ENCODE measurements around the gene RORC.

Gene RORC

GRCh38 chr1:151827853-151828252 is 3.7 kb downstream of the RORC start:
- peak overlapping the region; percentile 35 for H3K4me3 Mint-ChIP-seq
- peak overlapping the region; percentile 37 for H3K27ac Mint-ChIP-seq

GRCh38 chr1:151825751-151826660 is 5.6 kb downstream of the RORC start:
- Mint-ChIP-seq H3K27ac (peak overlapping the region; percentile 28), H3K9me3 (no peaks in the 10 kb centered on the region), H3K27me3 (ENCODE audit: low read depth) (no peaks in the 10 kb centered on the region), H3K4me1 (ENCODE audit: low read depth) (peaks cover 39% of the 10 kb centered on the region), H3K36me3 (ENCODE audit: low read depth) (no peaks in the 10 kb centered on the region), H3K4me3 (no peak overlapping the region)
- DNase-seq (ENCODE audit: low spot score), result no peak

More at GRCh38 chr1:151827853-151828252, 3.7 kb downstream of the RORC start:
- Mint-ChIP-seq H3K27me3 (ENCODE audit: low read depth) (no peaks in the 10 kb centered on the region), H3K4me1 (ENCODE audit: low read depth) (peaks cover 36% of the 10 kb centered on the region), H3K9me3 (no peaks in the 10 kb centered on the region), H3K36me3 (ENCODE audit: low read depth) (no peaks in the 10 kb centered on the region)
- no peak for DNase-seq (ENCODE audit: low spot score)

- Mint-ChIP-seq H3K27me3 (ENCODE audit: low read depth) (no peaks in the 10 kb centered on the region), H3K4me1 (ENCODE audit: low read depth) (peaks cover 40% of the 10 kb centered on the region), H3K36me3 (ENCODE audit: low read depth) (no peaks in the 10 kb centered on the region), H3K9me3 (no peaks in the 10 kb centered on the region), H3K27ac (no peak overlapping the region), H3K4me3 (no peak overlapping the region)
- DNase-seq (ENCODE audit: low spot score), result no peak
Observed at GRCh38 chr1:151825204-151825603, 6.4 kb downstream of the RORC start.

GRCh38 chr1:151823175-151823574 is 8.4 kb downstream of the RORC start:
- Mint-ChIP-seq H3K27me3 (ENCODE audit: low read depth) (no peaks in the 10 kb centered on the region), H3K27ac (no peak overlapping the region), H3K9me3 (no peaks in the 10 kb centered on the region), H3K4me1 (ENCODE audit: low read depth) (peaks cover 23% of the 10 kb centered on the region), H3K4me3 (no peak overlapping the region), H3K36me3 (ENCODE audit: low read depth) (no peaks in the 10 kb centered on the region)
- DNase-seq (ENCODE audit: low spot score), result no peak

GRCh38 chr1:151822404-151822803 is 9.2 kb downstream of the RORC start:
- H3K27me3 Mint-ChIP-seq (ENCODE audit: low read depth), result no peaks in the 10 kb centered on the region
- no peak overlapping the region for H3K4me3 Mint-ChIP-seq

GRCh38 chr1:151820940-151821339 is 10.7 kb downstream of the RORC start:
- Mint-ChIP-seq H3K4me3 (no peak overlapping the region), H3K4me1 (ENCODE audit: low read depth) (peaks cover 22% of the 10 kb centered on the region), H3K27ac (no peak overlapping the region)

More at GRCh38 chr1:151822404-151822803, 9.2 kb downstream of the RORC start:
- no peak overlapping the region for H3K27ac Mint-ChIP-seq
- peak; percentile 66 for DNase-seq (ENCODE audit: low spot score)
- H3K36me3 Mint-ChIP-seq (ENCODE audit: low read depth), result no peaks in the 10 kb centered on the region
- H3K9me3 Mint-ChIP-seq, result no peaks in the 10 kb centered on the region
- peaks cover 18% of the 10 kb centered on the region for H3K4me1 Mint-ChIP-seq (ENCODE audit: low read depth)

GRCh38 chr1:151819976-151820623 is 11.5 kb downstream of the RORC start:
- DNase-seq (ENCODE audit: low spot score), result no peak
- no peaks in the 10 kb centered on the region for H3K36me3 Mint-ChIP-seq (ENCODE audit: low read depth)
- peaks cover 27% of the 10 kb centered on the region for H3K4me1 Mint-ChIP-seq (ENCODE audit: low read depth)
- no peak overlapping the region for H3K4me3 Mint-ChIP-seq
- no peaks in the 10 kb centered on the region for H3K9me3 Mint-ChIP-seq
- H3K27ac Mint-ChIP-seq, result no peak overlapping the region
- H3K27me3 Mint-ChIP-seq (ENCODE audit: low read depth), result no peaks in the 10 kb centered on the region

More at GRCh38 chr1:151820940-151821339, 10.7 kb downstream of the RORC start:
- Mint-ChIP-seq H3K36me3 (ENCODE audit: low read depth) (no peaks in the 10 kb centered on the region), H3K27me3 (ENCODE audit: low read depth) (no peaks in the 10 kb centered on the region), H3K9me3 (no peaks in the 10 kb centered on the region)
- no peak for DNase-seq (ENCODE audit: low spot score)

GRCh38 chr1:151819227-151819835 is 12.3 kb downstream of the RORC start:
- Mint-ChIP-seq H3K4me1 (ENCODE audit: low read depth) (peaks cover 27% of the 10 kb centered on the region), H3K36me3 (ENCODE audit: low read depth) (no peaks in the 10 kb centered on the region), H3K9me3 (no peaks in the 10 kb centered on the region), H3K27me3 (ENCODE audit: low read depth) (no peaks in the 10 kb centered on the region), H3K4me3 (no peak overlapping the region), H3K27ac (no peak overlapping the region)
- no peak for DNase-seq (ENCODE audit: low spot score)

GRCh38 chr1:151817353-151817730 is 14.3 kb downstream of the RORC start:
- Mint-ChIP-seq H3K27ac (no peak overlapping the region), H3K4me3 (no peak overlapping the region), H3K4me1 (ENCODE audit: low read depth) (peaks cover 29% of the 10 kb centered on the region), H3K36me3 (ENCODE audit: low read depth) (no peaks in the 10 kb centered on the region), H3K27me3 (ENCODE audit: low read depth) (no peaks in the 10 kb centered on the region), H3K9me3 (no peaks in the 10 kb centered on the region)
- no peak for DNase-seq (ENCODE audit: low spot score)

- Mint-ChIP-seq H3K36me3 (ENCODE audit: low read depth) (no peaks in the 10 kb centered on the region), H3K4me3 (no peak overlapping the region), H3K9me3 (no peaks in the 10 kb centered on the region), H3K27me3 (ENCODE audit: low read depth) (no peaks in the 10 kb centered on the region), H3K27ac (no peak overlapping the region), H3K4me1 (ENCODE audit: low read depth) (peaks cover 27% of the 10 kb centered on the region)
- no peak for DNase-seq (ENCODE audit: low spot score)
Observed at GRCh38 chr1:151816548-151817352, 14.9 kb downstream of the RORC start.

GRCh38 chr1:151815716-151816327 is 15.8 kb downstream of the RORC start:
- DNase-seq (ENCODE audit: low spot score), result no peak
- Mint-ChIP-seq H3K36me3 (ENCODE audit: low read depth) (no peaks in the 10 kb centered on the region), H3K9me3 (no peaks in the 10 kb centered on the region), H3K27ac (peak overlapping the region; percentile 1), H3K4me1 (ENCODE audit: low read depth) (peaks cover 20% of the 10 kb centered on the region), H3K4me3 (peak overlapping the region; percentile 39), H3K27me3 (ENCODE audit: low read depth) (no peaks in the 10 kb centered on the region)

GRCh38 chr1:151814971-151815545 is 16.5 kb downstream of the RORC start:
- Mint-ChIP-seq H3K4me1 (ENCODE audit: low read depth) (peaks cover 15% of the 10 kb centered on the region), H3K9me3 (no peaks in the 10 kb centered on the region), H3K27me3 (ENCODE audit: low read depth) (no peaks in the 10 kb centered on the region), H3K27ac (no peak overlapping the region), H3K4me3 (no peak overlapping the region), H3K36me3 (ENCODE audit: low read depth) (no peaks in the 10 kb centered on the region)
- no peak for DNase-seq (ENCODE audit: low spot score)

- H3K4me1 Mint-ChIP-seq (ENCODE audit: low read depth), result peaks cover 15% of the 10 kb centered on the region
- DNase-seq (ENCODE audit: low spot score), result no peak
- H3K27ac Mint-ChIP-seq, result no peak overlapping the region
- no peak overlapping the region for H3K4me3 Mint-ChIP-seq
- H3K36me3 Mint-ChIP-seq (ENCODE audit: low read depth), result no peaks in the 10 kb centered on the region
- H3K9me3 Mint-ChIP-seq, result no peaks in the 10 kb centered on the region
- no peaks in the 10 kb centered on the region for H3K27me3 Mint-ChIP-seq (ENCODE audit: low read depth)
Observed at GRCh38 chr1:151814426-151814825, 17.2 kb downstream of the RORC start.

Data from T-helper 2 cell treated with Interferon-gamma antibody and Interleukin-4, amounts not matched to agents 5 μg/mL and 100 μg/mL, for 36 hours (primary cell).